ENCODE results near the gene APRT.
"Not testable (repeated sequence)": the region's sequence is repeated elsewhere in the genome, so short reads cannot be mapped to it uniquely, and the experiment has no call there.

DNA sequence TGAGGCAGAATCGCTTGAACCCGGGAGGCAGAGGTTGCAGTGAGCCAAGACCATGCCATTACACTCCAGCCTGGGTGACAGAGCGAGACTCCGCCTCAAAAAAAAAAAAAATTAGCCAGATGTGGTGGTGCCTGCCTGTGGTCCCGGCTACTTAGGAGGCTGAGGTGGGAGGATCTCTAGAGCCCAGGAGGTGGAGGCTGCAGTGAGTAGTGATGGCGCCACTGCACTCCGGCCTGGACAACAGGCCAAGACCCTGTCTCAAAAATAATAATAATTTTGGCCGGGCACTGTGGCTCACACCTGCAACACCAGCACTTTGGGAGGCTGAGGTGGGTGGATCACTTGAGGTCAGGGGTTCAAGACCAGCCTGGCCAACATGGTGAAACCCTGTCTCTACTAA is 23.0 kb downstream of the APRT start:
- TF ChIP-seq, protein P1, sequence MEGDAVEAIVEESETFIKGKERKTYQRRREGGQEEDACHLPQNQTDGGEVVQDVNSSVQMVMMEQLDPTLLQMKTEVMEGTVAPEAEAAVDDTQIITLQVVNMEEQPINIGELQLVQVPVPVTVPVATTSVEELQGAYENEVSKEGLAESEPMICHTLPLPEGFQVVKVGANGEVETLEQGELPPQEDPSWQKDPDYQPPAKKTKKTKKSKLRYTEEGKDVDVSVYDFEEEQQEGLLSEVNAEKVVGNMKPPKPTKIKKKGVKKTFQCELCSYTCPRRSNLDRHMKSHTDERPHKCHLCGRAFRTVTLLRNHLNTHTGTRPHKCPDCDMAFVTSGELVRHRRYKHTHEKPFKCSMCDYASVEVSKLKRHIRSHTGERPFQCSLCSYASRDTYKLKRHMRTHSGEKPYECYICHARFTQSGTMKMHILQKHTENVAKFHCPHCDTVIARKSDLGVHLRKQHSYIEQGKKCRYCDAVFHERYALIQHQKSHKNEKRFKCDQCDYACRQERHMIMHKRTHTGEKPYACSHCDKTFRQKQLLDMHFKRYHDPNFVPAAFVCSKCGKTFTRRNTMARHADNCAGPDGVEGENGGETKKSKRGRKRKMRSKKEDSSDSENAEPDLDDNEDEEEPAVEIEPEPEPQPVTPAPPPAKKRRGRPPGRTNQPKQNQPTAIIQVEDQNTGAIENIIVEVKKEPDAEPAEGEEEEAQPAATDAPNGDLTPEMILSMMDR (IDR thresholded peaks at IDR 0.05): not testable (repeated sequence)
- TF ChIP-seq POLR2A (IDR thresholded peaks at IDR 0.05): not testable (repeated sequence)
